Adrenal gland (tissue), 5 donors: ENCODE measurements around the gene ELF2.

ENCODE experiments used
- POLR2A ChIP-seq, 2 donors: fragments of 450-650 bp; IDR thresholded peaks; one replicate each; pipeline ENCODE4 v1.6.1; 2017; ENCODE audit warnings: antibody characterized with exemption in 2 of 2, mild to moderate bottlenecking in 2 of 2, moderate library complexity in 1 of 2
- TF ChIP-seq, protein P1 (sequence below), 6 experiments: fragments of 450-650 bp in 4 of 6; fragments of 200-600 bp in 2 of 6; sonication (generic) in 1 of 6; IDR thresholded peaks; 1 replicate in 5 of 6; 2 replicates in 1 of 6; pipeline versions ENCODE4 v1.5.1 to v1.8.0; 2016 to 2021; ENCODE audit warnings: antibody characterized with exemption in 6 of 6, mild to moderate bottlenecking in 2 of 6, moderate library complexity in 1 of 6
- donor health status: DM: no; HTN: no; CAD: no.

DNA sequence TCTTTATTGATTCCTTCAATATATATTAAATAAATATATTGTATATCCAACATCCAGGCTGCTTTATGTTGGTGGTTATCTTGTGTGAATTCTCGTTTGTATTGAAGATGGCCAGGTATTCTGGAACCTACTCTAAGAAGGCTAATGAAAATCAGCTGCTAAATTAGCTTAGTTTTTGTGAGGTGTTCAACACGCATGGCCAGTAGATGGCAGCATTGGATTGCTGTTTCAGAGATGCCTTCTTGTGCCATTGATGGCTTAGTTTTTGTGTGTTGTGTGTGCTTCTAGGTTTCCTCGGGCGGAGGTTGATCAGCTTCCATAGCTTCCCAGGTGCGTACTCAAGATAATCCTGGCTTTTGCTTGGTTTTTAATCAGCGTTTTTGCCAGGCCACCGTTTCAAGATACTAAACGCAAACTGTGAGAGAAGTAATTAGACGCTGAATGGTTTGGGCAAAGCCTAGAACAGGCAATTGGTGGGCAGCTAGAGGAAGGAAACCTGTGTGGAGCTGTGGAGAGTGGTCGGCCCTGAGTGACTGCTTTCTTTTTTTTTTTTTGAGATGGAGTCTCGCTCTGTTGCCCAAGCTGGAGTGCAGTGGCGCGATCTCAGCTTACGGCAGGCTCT lies 146.3 kb downstream of the ELF2 start:
- no peak for TF ChIP-seq POLR2A (IDR thresholded peaks at IDR 0.05)
- TF ChIP-seq, protein P1, sequence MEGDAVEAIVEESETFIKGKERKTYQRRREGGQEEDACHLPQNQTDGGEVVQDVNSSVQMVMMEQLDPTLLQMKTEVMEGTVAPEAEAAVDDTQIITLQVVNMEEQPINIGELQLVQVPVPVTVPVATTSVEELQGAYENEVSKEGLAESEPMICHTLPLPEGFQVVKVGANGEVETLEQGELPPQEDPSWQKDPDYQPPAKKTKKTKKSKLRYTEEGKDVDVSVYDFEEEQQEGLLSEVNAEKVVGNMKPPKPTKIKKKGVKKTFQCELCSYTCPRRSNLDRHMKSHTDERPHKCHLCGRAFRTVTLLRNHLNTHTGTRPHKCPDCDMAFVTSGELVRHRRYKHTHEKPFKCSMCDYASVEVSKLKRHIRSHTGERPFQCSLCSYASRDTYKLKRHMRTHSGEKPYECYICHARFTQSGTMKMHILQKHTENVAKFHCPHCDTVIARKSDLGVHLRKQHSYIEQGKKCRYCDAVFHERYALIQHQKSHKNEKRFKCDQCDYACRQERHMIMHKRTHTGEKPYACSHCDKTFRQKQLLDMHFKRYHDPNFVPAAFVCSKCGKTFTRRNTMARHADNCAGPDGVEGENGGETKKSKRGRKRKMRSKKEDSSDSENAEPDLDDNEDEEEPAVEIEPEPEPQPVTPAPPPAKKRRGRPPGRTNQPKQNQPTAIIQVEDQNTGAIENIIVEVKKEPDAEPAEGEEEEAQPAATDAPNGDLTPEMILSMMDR (IDR thresholded peaks at IDR 0.05) = peak; percentile 75 to 91 (median 89)
